GM23248 (cell line): ENCODE results near the gene CCDC97.

Experiments used
- EZH2 ChIP-seq: fragments of 200-600 bp; sonication (generic); IDR thresholded peaks from 2 replicates; pipeline ENCODE4 v1.6.1; 2018; ENCODE audit warnings: antibody characterized with exemption, mild to moderate bottlenecking; ENCODE audit not compliant: insufficient read depth, poor library complexity, severe bottlenecking
- EZH2phosphoT487 ChIP-seq: fragments of 200-600 bp; sonication (generic); IDR thresholded peaks from 2 replicates; pipeline ENCODE4 v1.6.1; 2018; ENCODE audit warnings: antibody characterized with exemption, moderate library complexity, mild to moderate bottlenecking, low read depth; ENCODE audit not compliant: insufficient read depth

DNA sequence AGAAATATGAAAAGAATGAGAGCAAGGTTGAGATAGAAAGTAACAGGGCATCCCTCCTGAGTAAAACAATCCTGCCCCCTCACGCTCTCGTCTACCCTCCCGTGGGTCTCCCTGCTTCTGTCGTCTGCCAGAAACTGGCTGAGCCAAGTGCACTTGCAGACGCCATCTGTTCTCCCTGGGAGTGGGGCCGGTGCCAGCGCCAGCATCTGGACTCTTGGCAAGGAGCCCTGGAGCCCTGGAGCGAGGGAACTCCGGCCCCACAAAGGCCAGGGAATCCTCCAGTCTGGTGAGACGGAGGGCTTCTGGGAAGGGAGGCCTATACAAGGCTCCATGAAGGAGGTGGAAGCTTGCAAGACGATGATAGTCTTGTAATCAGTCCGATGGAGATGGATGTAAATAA lies 64.0 kb downstream of the CCDC97 start:
- TF ChIP-seq EZH2phosphoT487 = no peak
- TF ChIP-seq EZH2 = no peak
